ENCODE data around the gene HIVEP1. TPM values are rescaled to one million over a fixed set of nuclear protein-coding genes. Genes with fewer than 3 reads are reported as not detected.

Gene HIVEP1
- total RNA-seq: 20.1 and 32.7 TPM in 2 replicates

DNA sequence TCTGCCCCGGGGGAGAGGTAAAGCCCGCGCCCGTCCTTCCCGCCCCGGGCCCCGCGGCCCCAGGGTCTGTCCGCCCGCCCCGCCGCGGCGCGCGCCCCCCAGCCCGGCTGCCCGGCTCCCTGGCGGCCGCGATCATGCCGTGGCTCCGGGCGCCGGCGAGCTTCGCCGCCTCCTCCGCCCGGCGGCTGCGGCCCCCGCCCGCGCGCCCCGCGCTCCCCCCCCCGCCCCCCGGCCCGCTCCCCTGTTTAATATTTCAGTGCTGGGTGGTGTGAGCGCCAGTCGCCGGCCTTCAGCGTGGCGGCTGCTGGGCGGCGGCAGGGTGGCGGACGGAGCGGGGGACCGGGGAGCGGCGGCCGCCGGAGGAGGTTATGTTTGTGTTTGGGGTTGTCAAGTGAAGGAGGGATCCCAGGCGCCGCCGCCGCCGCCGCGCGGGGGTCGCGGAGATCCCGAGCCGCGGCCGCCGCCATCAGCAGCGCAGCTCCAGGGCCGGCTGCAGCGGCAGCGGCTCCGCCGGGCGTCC lies at the start of gene HIVEP1:
Gene HIVEP1, plus strand, starts transcription at position 275 of the 520 bp plus-strand sequence. CDS start 3,317 bp downstream, outside the sequence.

Other genes with a start within 250 kb of the HIVEP1 start
- gene ADTRP, start 233.5 kb upstream of the HIVEP1 start, total RNA-seq: 1.6 and 2.6 TPM in 2 replicates

Data from mammary microvascular endothelial cell (primary cell).